Esophagus muscularis mucosa (tissue), 3 donors: Measurements from ENCODE around the gene GLYATL2.

ENCODE experiments used
- POLR2A ChIP-seq: fragments of 450-650 bp; IDR thresholded peaks from one replicate; pipeline ENCODE4 v1.6.1; 2017; ENCODE audit warnings: antibody characterized with exemption, moderate library complexity, mild to moderate bottlenecking, low read depth
- POLR2AphosphoS5 ChIP-seq, 2 donors: sonication (generic); formaldehyde crosslinking; IDR thresholded peaks; one replicate each; pipeline ENCODE4 v1.6.1; 2017; ENCODE audit warnings: antibody characterized with exemption in 2 of 2
- TF ChIP-seq, protein P1 (sequence below), 3 experiments: fragments of 200-600 bp in 2 of 3; fragments of 450-650 bp in 1 of 3; sonication (generic) in 2 of 3; IDR thresholded peaks; one replicate each; pipeline ENCODE4 v1.5.1; 2017 to 2019; ENCODE audit warnings: antibody characterized with exemption in 3 of 3, mild to moderate bottlenecking in 2 of 3, moderate library complexity in 1 of 3

DNA sequence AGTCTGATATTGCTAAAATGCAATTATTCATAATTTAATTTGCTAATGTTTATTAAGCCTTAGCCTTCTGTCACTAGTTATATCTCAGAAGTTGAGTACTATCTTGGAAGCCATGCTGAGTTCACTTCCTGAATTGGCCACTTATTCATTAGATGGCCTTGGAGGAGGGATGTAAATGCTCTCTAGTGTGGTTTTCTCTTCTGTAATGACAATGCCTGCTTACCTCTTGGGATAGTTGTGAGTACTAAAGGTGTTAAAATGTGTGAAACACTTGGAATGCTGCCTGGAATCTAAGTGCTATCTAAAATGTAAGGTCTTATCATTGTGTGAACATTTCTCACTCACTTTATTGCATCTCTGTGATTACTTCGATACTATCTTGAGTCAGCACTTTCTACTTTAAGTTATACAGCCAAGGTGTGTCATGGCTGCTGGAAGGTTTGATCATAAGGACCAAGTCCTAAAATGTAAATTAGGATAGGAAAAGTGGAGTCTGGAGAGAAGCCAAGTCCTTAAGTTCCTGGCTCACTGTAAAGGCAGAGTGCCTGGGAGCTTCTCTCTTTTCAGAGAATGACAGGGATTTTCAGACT is 12.4 kb downstream of the GLYATL2 start:
- TF ChIP-seq POLR2A = no peak
- TF ChIP-seq POLR2AphosphoS5 (IDR thresholded peaks at IDR 0.05) = no peak
- TF ChIP-seq, protein P1, sequence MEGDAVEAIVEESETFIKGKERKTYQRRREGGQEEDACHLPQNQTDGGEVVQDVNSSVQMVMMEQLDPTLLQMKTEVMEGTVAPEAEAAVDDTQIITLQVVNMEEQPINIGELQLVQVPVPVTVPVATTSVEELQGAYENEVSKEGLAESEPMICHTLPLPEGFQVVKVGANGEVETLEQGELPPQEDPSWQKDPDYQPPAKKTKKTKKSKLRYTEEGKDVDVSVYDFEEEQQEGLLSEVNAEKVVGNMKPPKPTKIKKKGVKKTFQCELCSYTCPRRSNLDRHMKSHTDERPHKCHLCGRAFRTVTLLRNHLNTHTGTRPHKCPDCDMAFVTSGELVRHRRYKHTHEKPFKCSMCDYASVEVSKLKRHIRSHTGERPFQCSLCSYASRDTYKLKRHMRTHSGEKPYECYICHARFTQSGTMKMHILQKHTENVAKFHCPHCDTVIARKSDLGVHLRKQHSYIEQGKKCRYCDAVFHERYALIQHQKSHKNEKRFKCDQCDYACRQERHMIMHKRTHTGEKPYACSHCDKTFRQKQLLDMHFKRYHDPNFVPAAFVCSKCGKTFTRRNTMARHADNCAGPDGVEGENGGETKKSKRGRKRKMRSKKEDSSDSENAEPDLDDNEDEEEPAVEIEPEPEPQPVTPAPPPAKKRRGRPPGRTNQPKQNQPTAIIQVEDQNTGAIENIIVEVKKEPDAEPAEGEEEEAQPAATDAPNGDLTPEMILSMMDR (IDR thresholded peaks at IDR 0.05) = no peak
